NCI-H226 (cell line): ENCODE measurements around the gene FGD4.

Experiments
- DNase-seq: peaks from one replicate; pipeline ENCODE4 v3.0.0-alpha.2; 2015

The FGD4 gene

GRCh38 chr12:32460638-32461037, 61.3 kb downstream of the FGD4 start:
- DNase-seq, result no peak

DNA sequence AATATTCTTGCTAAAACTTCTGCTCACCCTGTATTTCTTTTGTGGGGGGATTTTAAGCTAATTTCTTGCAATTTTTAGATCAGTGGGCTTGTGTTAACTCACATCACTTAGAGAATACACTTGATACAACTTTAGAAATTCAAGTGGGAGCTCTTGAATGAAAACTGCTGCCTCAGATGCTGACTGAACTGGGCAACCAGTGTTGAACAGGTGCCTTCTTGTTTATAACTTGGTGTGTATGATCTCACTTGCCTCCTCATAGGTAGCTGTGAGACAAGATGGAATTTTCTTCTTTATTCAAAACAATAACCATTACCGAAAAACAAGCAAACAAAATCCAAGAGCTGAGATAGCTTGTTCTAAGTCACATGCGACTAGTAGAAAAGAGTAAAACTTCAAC, 63.5 kb downstream of the FGD4 start:
- no peak for DNase-seq

DNA sequence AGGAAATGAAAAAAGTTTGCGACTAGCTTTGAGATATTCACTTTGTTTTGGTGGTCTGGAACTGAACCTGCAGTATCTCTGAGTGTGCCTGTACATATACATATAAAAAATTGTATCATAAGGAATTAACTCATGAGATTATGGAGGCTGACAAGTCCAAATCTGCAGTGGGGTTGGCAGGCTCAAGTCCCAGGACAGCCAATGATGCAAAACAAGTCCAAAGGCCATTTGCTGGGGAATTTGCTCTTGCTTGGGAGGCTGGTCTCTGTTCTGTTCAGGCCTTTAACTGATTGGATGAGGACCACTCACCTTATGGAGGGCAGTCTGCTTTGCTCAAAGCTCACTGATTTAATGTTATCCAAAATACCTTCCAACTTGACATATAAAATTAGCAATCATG, 66.8 kb downstream of the FGD4 start:
- DNase-seq, result no peak

DNA sequence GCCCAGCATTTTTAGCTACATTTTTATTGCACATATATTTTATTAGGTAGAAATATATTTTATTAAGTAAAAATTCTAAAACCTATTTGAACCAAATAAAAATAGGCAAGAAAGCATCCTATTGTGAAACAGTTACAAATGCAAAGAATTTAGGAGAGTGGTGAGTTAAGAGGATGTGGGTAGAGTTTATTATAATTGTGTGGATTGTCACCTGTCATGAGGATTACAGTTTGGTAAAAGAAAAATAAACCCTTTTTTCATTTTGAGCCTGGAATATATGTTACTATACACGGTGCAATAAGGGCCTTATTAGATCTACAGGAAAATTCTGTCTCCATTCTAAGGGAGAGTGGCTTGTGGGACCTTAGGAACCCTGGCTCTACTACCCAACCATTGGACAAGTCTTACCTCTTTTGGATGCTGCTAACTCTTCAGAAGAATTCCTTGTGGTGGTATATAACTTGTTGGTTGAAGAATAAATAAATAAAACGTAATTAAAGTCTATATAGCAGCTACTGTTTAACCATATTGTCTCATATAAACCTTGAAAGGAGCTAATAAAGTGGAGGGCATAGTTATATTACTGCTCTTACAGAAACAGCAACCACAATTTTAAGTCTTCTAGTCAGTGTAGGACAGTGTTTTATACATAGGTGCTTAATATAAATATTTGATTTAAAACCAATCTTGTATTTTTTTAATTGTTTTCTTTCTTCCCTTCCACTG, 67.8 kb downstream of the FGD4 start:
- no peak for DNase-seq

DNA sequence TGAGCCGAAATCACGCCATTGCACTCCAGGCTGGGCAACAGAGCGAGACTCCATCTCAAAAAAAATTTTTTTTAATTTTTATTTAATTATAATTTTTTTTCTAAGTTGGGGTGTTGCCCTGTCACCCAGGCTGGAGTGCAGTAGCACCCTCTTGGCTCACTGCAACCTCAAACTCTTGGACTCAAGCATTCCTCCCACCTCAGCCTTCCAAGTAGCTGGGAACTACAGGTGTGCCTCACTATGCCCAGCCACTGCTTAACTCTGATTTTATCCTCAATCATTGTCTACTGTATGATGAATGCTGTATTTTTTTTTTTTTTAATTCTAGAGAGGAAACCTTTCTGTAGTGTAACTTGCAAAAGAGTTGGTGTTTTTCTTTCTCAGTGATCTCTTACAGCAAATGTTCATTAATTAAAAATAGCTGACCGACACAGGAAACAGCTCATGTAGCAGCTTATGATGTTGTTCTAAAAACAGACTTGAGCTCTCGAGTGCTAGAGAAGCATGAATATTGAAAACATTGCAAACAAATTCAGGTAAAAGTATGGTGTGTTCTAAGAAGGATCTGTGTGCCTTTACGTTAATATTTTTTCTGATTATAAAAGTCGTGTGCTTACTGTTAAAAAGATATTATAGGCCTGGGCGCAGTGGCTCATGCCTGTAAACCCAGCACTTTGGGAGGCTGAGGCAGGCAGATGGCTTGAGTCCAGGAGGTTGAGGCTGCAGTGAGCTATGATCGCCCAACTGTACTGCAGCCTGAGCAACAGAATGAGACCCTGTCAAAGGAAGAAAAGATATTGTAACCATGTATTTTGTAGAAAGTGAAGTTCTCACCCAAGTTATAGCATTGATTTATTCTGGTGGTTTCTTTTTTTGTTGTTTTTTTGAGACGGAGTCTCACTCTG, 68.9 kb downstream of the FGD4 start:
- DNase-seq, result no peak

GRCh38 chr12:32470936-32471470, 71.6 kb downstream of the FGD4 start:
- no peak for DNase-seq

- DNase-seq, result no peak
Observed at GRCh38 chr12:32471591-32472001, 72.2 kb downstream of the FGD4 start.

DNA sequence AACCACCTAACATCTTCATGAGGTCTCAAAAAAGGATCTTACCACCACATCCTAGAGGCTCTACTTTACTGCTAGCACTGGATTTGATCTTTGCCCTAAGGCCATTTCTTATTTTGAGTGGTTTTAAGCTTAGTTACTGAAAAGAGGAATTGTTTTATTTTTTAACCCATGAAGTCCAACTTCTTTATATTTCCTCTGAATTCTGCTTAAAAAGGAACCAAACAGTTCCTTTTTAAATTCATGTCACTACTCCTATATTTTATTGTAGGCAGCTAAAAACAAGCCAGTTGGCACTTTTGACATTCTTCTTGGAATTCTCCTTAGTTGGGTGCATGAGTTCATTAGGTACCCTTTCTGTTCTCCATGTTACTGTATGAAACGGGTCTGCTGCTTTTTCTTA, 76.4 kb downstream of the FGD4 start:
- DNase-seq, result no peak

DNA sequence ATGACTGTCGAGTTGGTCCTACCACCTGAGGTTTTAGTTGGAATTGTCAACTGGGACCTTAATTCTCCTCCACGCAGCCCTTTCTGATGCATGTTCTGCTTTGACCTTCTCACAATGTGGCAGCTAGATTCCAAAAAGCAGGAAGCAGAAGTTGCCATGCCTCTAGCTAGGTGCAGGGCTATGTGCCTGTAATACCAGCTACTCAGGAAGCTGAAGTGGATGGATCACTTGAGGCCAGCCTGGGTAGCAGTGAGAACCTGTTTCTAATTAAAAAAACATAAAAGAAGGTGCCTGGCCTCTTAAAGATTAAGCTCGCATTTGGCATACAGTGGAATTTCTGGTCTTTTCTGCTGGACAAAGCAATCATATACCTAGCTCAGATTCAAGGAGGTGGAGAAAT, 77.1 kb downstream of the FGD4 start:
- DNase-seq, result no peak

DNA sequence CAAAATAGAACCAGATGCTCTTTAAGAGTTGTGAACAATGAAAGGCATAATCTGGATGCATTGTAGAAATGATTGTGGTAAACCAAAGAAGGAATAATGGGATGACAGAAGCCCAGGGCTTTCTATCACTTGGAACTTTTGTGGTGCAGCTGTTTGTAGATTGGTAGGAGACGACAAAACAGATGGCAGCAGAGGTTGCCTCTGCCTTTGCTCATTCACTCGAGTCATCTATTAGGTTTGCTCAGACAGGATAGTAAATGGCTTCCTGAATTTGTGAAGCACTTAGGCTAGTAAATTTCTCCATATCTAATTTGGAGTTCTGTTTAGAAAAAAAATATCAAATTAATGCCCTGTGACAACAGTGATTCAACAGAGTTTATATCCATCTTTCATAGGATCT, 78.4 kb downstream of the FGD4 start:
- DNase-seq, result no peak

- no peak for DNase-seq
Observed at GRCh38 chr12:32478166-32478565, 78.8 kb downstream of the FGD4 start.

DNA sequence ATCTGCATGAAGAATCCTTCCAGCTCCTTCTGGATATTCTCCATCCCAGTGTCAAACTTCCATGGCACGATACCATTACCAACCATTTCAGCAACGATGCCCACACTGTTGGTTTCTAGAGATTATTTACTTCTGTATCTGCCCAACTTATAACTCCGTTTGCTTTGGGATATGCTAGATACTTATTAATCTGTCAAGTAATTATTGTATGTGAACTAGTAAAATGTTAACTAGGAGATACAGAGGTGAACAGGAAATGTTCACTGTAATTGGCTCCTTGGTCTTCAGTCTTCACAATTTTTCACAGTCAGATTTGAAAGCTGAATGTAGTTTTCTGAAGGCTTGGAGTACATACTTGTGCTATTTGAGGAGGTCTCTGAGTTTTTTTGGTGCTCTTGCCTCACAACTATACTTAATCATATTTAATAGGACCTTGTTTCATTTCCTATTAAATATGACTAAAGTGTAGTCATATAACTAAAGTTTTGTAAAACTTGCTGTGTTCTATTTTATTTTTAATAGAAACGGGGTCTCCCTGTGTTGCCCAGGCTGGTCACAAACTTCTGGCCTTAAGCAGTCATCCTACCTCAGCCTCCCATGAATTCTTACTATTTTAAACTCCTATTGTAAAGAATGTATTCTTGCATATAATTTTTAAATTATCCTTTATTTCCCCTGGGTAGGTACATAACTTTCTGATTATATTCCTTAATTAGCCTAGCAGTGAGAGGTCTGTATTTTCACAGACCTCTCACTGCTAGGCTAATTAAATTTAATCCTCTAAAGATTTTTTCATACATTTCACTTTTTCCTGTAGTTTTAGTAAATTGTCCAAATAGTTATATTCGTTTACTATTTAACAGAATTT, 79.7 kb downstream of the FGD4 start:
- no peak for DNase-seq

DNA sequence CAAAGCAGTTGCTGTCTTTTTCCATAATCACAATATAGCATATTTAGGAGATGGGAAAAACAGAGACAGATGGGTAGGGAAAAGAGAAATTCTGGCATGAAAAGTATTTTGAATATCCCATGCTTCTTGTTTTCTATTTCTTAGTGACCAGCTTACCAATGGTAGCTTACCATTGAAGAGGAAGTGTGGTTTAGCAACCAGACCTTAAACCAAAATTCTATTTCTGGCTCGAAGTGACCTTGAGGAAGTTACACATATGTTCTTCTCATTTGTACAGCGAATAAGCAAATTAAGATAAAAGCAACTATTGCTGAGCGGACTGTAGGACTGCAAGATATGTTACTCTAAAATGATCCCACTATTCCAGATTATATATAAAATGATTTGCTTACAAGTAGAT, 82.9 kb downstream of the FGD4 start:
- no peak for DNase-seq

DNA sequence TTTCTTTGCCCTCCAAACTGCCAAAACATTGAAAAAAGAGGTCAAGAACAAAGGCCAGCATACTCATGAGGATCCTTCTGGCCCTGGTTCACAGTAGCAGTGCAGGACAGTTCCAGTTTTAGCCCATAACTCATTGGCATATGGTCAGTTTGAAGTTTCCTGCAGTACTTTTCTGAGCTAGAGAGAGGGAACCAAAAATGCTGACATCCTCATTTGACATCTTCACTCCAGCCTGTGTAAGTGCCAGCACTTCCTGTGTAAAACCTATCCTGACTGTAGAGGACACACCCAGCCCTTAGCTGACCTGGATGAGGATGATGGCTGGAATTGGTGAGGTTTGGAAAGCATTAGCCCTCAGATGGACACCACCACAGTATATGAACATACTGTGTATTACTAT, 84.1 kb downstream of the FGD4 start:
- no peak for DNase-seq

GRCh38 chr12:32483993-32484392, 84.6 kb downstream of the FGD4 start:
- DNase-seq, result no peak

GRCh38 chr12:32486158-32486557, 86.8 kb downstream of the FGD4 start:
- DNase-seq, result no peak

- no peak for DNase-seq
Observed at GRCh38 chr12:32488132-32488531, 88.8 kb downstream of the FGD4 start.

DNA sequence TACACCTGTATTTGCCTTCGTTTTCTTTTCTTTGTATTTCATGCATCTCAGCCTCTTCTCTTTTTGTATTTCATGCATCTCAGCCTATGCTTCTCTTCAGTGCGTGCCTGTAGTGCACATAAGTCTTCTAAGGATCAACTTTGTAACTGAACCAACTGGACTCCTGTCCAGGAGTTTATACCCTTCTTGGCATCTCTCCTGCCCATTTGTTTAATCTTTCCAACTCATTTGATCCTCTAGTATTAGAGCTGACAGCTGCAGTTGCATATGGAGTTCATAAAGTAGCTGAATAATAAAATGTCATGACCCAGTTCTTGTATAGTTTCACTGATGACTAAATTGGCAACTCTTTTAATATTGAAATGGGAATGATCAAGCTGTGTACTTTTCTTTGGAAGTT, 89.7 kb downstream of the FGD4 start:
- DNase-seq, result no peak

- no peak for DNase-seq
Observed at GRCh38 chr12:32490801-32491200, 91.4 kb downstream of the FGD4 start.

DNA sequence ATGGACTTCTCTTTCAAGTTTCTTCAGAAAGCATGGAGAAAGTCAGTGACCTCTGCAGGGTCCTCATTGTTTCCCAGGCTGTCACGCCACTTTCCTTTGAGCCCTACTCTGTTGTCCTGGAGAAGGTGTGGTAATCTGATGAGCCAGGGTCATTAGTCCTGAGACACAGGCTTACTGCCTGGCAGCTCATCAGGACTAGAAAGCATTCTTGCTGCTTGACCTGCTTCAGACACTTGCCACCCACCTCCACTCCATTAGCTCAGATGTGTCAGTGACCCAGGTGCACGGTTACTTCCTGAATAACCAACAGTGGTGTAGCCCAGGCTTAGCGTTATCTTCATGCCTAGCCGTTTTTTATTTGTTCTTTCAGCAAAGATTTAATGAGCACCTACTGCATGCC, 93.9 kb downstream of the FGD4 start:
- DNase-seq, result no peak

GRCh38 chr12:32494656-32495055, 95.3 kb downstream of the FGD4 start:
- DNase-seq, result no peak

DNA sequence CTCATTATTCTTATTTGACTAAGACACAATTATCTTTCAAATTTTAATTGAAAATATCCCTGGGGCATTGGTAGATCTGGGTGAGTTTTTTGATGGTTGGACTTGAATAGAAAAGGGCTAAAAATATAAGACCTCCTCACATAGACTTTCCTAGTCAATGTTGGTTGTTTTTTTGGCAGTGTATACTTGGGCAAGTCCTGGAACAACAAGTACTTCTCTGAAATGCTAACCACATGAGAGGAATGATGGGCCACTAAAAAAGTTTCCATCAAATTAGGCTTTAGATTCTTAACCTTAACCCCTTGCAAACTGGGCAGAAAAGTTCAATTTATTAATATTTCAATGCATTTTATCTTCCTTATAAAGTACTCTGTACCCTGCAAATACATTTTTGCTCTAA, 97.6 kb downstream of the FGD4 start:
- no peak for DNase-seq

DNA sequence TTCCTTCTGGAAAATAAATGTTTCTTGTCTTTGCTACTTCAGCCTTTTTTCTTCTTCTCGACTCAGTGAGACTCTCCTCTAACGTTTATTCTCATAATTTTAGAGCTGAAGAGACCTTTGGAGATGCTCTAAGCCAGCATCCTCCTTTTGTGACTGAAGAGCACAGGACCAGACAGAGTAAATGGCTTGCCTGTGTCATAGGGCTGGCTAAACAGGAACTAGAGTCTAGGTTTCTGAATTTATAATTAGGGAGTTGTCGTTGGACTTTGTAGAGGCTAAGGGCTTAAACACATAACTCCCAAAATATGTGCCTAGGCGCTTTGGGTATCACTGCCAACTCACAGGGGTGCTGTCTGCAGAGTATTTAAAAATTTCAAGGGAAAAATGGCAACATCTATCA, 98.5 kb downstream of the FGD4 start:
- DNase-seq, result no peak
